ENCODE measurements around the gene ZSCAN18. TPM values are rescaled to one million over a fixed set of nuclear protein-coding genes. Genes with fewer than 3 reads are reported as not detected.

The ZSCAN18 gene
- polyA plus RNA-seq, 1 donor from 2014 or later: 23.2 TPM

DNA sequence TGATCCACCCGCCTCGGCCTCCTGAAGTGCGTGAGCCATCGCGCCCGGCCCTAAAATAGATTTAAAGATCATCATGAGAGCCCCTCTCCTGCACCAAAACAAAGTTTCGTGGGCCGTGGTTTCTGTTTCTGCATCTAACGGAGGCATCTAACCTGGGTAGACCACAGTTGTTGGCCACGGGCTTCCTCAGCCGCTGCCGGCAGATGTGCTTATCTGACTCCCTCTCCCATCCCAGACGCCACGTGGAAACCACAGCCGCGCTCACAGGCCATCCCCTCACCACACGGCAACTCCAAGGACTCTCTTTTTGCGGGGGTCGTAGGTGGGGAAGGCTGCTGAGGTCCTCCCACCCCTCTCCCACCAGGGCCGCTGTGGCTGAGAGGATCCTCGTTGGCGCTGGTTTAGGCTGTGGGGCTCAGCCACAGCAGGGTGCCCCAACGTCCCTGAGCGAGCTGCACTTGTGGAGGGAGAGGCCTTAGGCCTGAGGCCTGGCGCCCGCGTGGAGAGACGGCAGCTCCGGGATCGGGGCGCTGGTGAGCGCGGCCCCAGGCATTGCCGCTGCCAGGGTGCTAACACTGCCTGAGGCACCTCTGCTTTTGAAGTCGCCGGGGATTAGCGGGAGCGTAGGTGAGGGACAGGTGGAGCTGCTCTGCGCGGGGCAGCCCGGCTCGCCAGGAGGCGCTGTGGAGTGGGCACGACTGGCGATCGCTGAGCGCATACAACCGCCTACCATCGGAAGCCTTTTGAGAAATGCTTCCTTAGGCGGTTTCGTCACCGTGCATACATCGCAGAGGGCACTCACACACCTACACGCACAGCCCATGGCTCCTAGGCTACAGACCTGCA is 55.3 kb downstream of the ZSCAN18 start:
- Mint-ChIP-seq H3K36me3 (no peaks in the 10 kb centered on the region), H3K4me3 (no peak overlapping the region), H3K9me3 (peaks cover 7 to 15% (median 9%) of the 10 kb centered on the region in 3 donors), H3K27me3 (peaks cover 4% of the 10 kb centered on the region), H3K4me1 (no peaks in the 10 kb centered on the region), H3K27ac (no peak overlapping the region)

DNA sequence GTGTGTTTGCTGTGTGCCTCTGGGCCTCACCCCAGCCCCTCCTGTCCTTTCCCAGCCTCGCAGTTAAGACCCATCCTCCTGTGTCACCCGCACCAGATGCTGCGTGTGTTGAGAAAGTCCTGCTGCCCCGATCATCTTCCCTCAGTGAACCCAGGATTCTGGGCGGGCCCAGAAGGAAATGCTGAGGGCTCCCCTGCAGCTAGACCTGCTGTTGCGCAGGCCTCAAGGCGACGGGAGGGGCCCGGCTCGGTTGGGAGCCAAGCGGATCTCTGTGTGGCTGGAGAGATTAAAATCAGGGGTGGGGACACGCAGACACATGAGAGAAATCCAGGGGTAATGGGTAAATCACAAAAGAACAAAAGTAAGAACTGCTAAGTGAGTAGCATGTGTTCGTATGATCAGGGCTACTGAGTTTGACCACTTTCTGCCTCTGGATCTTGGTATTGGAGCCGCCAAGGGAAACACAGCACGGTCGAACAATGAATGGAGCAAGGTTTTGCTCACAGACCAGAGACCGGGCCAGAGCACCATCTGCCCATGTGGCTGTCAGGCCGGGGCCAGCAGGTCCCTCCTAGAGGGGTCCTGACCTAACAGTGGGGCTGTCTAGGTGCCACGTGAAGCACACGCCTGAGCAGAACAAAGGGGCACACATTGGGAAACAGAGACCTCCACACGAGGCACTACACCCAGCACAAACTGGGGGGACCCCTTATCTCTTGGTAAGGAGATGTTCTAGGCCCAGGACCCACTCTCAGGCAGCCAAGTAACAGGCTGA is 57.1 kb downstream of the ZSCAN18 start:
- Mint-ChIP-seq H3K36me3 (no peaks in the 10 kb centered on the region), H3K4me1 (no peaks in the 10 kb centered on the region), H3K4me3 (no peak overlapping the region), H3K27me3 (peaks cover 11% of the 10 kb centered on the region), H3K27ac (no peak overlapping the region), H3K9me3 (peaks cover 8 to 16% (median 11%) of the 10 kb centered on the region in 3 donors)

DNA sequence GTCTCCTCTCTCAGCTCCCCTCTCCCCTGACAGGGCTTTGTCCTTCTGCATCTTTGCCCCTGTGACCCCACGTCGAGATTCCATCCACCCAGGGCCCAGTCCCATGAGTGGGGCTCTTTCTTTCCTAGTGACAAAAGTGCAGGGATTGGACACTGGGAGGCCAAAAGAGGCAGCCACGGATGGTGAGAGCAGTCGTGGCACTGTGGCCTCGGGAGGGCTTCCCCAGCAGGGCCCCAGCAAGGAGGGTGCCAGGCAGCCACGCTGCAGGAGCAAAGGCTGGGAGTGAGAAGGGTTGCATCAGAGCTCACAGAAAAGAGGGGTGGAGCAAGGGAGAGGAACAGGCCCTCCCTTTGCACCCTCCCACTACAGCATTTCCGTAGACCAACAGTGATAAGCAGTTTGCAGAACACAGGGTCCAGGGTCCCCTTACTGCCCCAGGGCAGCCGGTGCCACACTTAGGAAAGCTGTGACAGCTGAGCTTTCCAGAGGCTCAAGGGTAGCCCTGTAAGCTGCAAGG is 59.3 kb downstream of the ZSCAN18 start:
- peaks cover 15 to 25% (median 16%) of the 10 kb centered on the region in 3 donors for H3K9me3 Mint-ChIP-seq
- H3K4me1 Mint-ChIP-seq: peaks cover 0 to 1% (median 0%) of the 10 kb centered on the region in 3 donors
- H3K27me3 Mint-ChIP-seq: peaks cover 20% of the 10 kb centered on the region
- H3K27ac Mint-ChIP-seq: no peak overlapping the region
- H3K4me3 Mint-ChIP-seq: peak overlapping the region in 1 of 4 donors; percentile 65
- H3K36me3 Mint-ChIP-seq: no peaks in the 10 kb centered on the region

DNA sequence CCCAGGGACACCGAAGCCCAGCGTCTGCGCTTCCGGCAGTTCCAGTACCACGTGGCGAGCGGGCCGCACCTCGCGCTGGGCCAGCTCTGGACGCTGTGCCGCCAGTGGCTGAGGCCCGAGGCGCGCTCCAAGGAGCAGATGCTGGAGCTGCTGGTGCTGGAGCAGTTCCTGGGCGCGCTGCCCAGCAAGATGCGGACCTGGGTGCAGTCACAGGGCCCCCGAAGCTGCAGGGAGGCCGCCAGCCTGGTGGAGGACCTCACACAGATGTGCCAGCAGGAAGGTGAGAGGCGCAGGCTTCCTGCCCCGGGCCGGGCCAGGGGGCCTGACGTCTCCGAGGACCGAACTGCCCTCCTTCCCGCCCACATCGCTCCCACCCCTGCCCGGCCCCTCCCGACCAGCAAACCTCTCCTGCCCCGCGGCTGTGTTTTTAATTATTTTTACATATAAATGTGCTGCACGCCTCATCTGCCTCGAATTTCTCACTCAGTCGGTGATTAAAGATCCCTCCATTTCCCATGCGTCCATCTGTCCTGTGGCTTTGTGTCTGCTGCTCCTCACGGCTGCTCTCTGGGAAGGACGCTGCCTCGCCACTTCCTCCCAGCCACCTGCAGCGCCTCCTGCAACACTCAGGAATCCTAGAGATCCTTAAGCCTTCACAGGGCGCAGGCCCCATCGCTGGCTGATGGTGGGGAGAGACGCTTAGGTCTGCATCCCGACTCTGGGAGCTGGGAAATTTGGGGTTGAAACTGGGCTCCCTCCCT is 59.9 kb downstream of the ZSCAN18 start:
- peaks cover 20% of the 10 kb centered on the region for H3K27me3 Mint-ChIP-seq
- no peak overlapping the region for H3K27ac Mint-ChIP-seq
- no peaks in the 10 kb centered on the region for H3K36me3 Mint-ChIP-seq
- H3K4me1 Mint-ChIP-seq: peaks cover 0 to 1% (median 0%) of the 10 kb centered on the region in 3 donors
- peaks cover 15 to 22% (median 16%) of the 10 kb centered on the region in 3 donors for H3K9me3 Mint-ChIP-seq
- H3K4me3 Mint-ChIP-seq: peak overlapping the region in 1 of 4 donors; percentile 84

DNA sequence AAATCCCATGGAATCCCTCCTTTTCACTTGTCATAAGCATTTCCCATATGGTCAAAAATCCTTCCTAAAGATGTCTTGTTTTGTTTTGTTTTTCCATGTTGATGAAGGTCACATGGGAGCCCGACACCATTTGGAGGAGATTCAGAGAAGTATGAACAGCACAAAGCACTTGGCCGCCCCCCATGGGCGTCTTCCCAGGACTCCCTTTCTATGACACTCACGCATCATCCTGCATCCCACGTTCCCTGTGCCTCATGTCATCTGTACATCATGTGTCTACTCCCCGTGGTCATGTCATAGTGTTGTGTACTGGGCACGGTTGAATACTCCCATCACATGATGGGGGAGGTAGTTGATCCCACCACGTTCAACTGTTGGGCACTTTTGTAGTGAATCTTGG is 62.2 kb downstream of the ZSCAN18 start:
- Mint-ChIP-seq H3K27me3 (peaks cover 22% of the 10 kb centered on the region), H3K27ac (no peak overlapping the region), H3K4me1 (peaks cover 0 to 1% (median 0%) of the 10 kb centered on the region in 3 donors), H3K9me3 (peaks cover 8 to 25% (median 14%) of the 10 kb centered on the region in 3 donors), H3K4me3 (peak overlapping the region in 1 of 4 donors; percentile 68), H3K36me3 (no peaks in the 10 kb centered on the region)

DNA sequence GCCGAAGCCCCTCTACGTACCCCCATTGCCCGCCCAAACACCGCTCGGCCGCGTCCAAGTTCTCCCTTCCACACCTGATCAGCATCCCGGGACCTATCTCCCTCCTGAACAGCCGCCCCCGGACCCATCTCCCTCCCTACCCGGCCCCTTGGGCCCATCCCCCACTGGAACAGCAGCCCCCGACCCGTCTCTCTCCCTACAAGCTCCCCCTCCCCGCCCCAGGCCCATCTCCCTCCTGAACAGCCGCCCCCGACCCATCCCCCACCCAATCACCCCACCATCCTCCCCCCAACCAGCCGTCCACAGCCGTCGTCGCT is 63.6 kb downstream of the ZSCAN18 start:
- no peak overlapping the region for H3K27ac Mint-ChIP-seq
- H3K4me1 Mint-ChIP-seq: peaks cover 0 to 1% (median 0%) of the 10 kb centered on the region in 3 donors
- peaks cover 22% of the 10 kb centered on the region for H3K27me3 Mint-ChIP-seq
- H3K4me3 Mint-ChIP-seq: no peak overlapping the region
- H3K36me3 Mint-ChIP-seq: no peaks in the 10 kb centered on the region
- H3K9me3 Mint-ChIP-seq: peaks cover 8 to 29% (median 11%) of the 10 kb centered on the region in 3 donors

Other genes starting within 250 kb of the ZSCAN18 start
- 10.5 TPM for gene ZNF587, start 248.4 kb downstream of the ZSCAN18 start, polyA plus RNA-seq
- 37.1 TPM for gene ZNF814, start 209.2 kb downstream of the ZSCAN18 start, polyA plus RNA-seq
- 4.5 TPM for gene ZNF417, start 181.6 kb downstream of the ZSCAN18 start, polyA plus RNA-seq
- gene ZNF418, start 162.8 kb downstream of the ZSCAN18 start, polyA plus RNA-seq: 6.0 TPM
- gene ZNF256, start 150.5 kb downstream of the ZSCAN18 start, polyA plus RNA-seq: 7.8 TPM
- not detected for gene C19orf18, start 123.7 kb downstream of the ZSCAN18 start, polyA plus RNA-seq
- gene ZNF606, start 95.4 kb downstream of the ZSCAN18 start, polyA plus RNA-seq: 9.1 TPM
- gene ZSCAN1, start 64.2 kb downstream of the ZSCAN18 start, polyA plus RNA-seq: not detected
- 1.0 TPM for gene ZNF135, start 38.9 kb downstream of the ZSCAN18 start, polyA plus RNA-seq
- gene ZNF329, start 52.6 kb upstream of the ZSCAN18 start, polyA plus RNA-seq: 8.2 TPM
- gene ZNF274, start 84.8 kb upstream of the ZSCAN18 start, polyA plus RNA-seq: 45.1 TPM
- 32.4 TPM for gene ZNF544, start 130.7 kb upstream of the ZSCAN18 start, polyA plus RNA-seq
- gene ZNF8, start 180.7 kb upstream of the ZSCAN18 start, polyA plus RNA-seq: 0.98 TPM
- 76.1 TPM for gene ERVK3-1, start 207.1 kb upstream of the ZSCAN18 start, polyA plus RNA-seq
- gene ZSCAN22, start 228.8 kb upstream of the ZSCAN18 start, polyA plus RNA-seq: 2.9 TPM